K562 (cell line): ENCODE measurements around the gene DAPL1. TPM values are rescaled to one million over a fixed set of nuclear protein-coding genes. Genes with fewer than 3 reads are reported as not detected.

Source experiments
- HNRNPH1 ChIP-seq: fragments of 200-400 bp; formaldehyde crosslinking; optimal IDR thresholded peaks from 2 replicates; pipeline ENCODE3; 2017; ENCODE audit warnings: low read depth, mild to moderate bottlenecking, low read length, moderate library complexity
- ZC3H8 ChIP-seq: fragments of 450-650 bp; IDR thresholded peaks from 2 replicates; pipeline ENCODE4 v1.6.1; 2017
- polyA plus RNA-seq, 8 experiments: library from polyadenylated mRNA; depleted of rRNA in 4 of 8; stranded (reverse) in 5 of 8; unstranded in 3 of 8; fragments of >200 nt; fragmentation: Nextera tagmentation in 2 of 8; fragmentation: Illumina TruSeq in 1 of 8; extraction: Ambion mirVana in 2 of 8; extraction: Trizol in 1 of 8; gene quantifications; 2 replicates each; pipeline versions ENCODE4 v1.2.1 to v1.2.3, GENCODE V29; 2011 to 2014; ENCODE audit warnings: inconsistent platforms in 1 of 8, missing spikeins in 1 of 8
- total RNA-seq, 7 experiments: library from RNA; depleted of rRNA in 6 of 7; stranded (reverse); fragments of >200 nt in 6 of 7; fragmentation: Illumina TruSeq in 2 of 7; extraction: Trizol in 2 of 7; gene quantifications; 2 replicates each; pipeline versions ENCODE4 v1.2.1 to v1.2.3, GENCODE V29; 2011 to 2021; ENCODE audit warnings: low replicate concordance in 1 of 7
- TF ChIP-seq, protein P1 (sequence below), 2 experiments: fragments of 450-650 bp in 1 of 2; sonication (generic) in 1 of 2; formaldehyde crosslinking in 1 of 2; IDR thresholded peaks; 2 replicates each; pipeline versions ENCODE4 v1.7.1 to v1.9.0; 2016 to 2022; ENCODE audit warnings: inconsistent platforms in 1 of 2, mild to moderate bottlenecking in 1 of 2, missing genetic modification reagents in 1 of 2
- TF ChIP-seq, protein P2 (sequence below): sonication (generic); formaldehyde crosslinking; IDR thresholded peaks from 2 replicates; pipeline ENCODE4 v1.8.0; 2022; ENCODE audit warnings: missing genetic modification reagents, mild to moderate bottlenecking, borderline replicate concordance

Gene DAPL1
- total and polyA plus RNA-seq, 9 of the 15 experiments (the other 6 are each of a cell fraction or from before 2014, with no cell fraction given): not detected

DNA sequence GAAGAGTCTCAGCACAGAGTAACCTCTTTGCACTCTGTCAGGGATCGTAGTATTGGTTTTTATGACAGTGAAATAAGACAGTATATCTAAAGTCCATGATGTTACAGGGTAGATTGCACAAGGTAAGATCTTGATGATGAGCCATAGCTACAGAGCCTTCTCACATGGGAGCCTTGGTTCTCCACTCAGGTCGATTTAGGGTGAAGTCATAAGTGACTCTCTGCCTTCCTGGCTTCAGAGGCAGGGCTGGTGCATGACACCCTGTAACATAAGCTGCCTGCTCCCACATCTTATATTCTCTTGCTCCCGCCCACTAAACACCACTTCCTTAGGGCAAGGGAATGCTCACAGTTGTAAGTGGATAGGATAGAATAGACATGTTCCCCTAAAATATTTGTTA is 13.3 kb downstream of the DAPL1 start (continued):
- TF ChIP-seq, protein P1, sequence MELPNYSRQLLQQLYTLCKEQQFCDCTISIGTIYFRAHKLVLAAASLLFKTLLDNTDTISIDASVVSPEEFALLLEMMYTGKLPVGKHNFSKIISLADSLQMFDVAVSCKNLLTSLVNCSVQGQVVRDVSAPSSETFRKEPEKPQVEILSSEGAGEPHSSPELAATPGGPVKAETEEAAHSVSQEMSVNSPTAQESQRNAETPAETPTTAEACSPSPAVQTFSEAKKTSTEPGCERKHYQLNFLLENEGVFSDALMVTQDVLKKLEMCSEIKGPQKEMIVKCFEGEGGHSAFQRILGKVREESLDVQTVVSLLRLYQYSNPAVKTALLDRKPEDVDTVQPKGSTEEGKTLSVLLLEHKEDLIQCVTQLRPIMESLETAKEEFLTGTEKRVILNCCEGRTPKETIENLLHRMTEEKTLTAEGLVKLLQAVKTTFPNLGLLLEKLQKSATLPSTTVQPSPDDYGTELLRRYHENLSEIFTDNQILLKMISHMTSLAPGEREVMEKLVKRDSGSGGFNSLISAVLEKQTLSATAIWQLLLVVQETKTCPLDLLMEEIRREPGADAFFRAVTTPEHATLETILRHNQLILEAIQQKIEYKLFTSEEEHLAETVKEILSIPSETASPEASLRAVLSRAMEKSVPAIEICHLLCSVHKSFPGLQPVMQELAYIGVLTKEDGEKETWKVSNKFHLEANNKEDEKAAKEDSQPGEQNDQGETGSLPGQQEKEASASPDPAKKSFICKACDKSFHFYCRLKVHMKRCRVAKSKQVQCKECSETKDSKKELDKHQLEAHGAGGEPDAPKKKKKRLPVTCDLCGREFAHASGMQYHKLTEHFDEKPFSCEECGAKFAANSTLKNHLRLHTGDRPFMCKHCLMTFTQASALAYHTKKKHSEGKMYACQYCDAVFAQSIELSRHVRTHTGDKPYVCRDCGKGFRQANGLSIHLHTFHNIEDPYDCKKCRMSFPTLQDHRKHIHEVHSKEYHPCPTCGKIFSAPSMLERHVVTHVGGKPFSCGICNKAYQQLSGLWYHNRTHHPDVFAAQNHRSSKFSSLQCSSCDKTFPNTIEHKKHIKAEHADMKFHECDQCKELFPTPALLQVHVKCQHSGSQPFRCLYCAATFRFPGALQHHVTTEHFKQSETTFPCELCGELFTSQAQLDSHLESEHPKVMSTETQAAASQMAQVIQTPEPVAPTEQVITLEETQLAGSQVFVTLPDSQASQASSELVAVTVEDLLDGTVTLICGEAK (IDR thresholded peaks at IDR 0.05): no peak
- TF ChIP-seq, protein P1 (CRISPR knock-in tag; IDR thresholded peaks at IDR 0.05): no peak
- TF ChIP-seq ZC3H8: no peak
- TF ChIP-seq, protein P2, sequence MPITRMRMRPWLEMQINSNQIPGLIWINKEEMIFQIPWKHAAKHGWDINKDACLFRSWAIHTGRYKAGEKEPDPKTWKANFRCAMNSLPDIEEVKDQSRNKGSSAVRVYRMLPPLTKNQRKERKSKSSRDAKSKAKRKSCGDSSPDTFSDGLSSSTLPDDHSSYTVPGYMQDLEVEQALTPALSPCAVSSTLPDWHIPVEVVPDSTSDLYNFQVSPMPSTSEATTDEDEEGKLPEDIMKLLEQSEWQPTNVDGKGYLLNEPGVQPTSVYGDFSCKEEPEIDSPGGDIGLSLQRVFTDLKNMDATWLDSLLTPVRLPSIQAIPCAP: no peak
- no peak for TF ChIP-seq HNRNPH1
